Adrenal gland (tissue), 12 donors: ENCODE measurements around the gene STXBP4. TPM values are rescaled to one million over a fixed set of nuclear protein-coding genes. Genes with fewer than 3 reads are reported as not detected.

Experiments used
- DNase-seq, 7 donors: peaks; one replicate each; pipeline ENCODE4 v3.0.0-alpha.2; 2019 to 2020
- H3K27ac ChIP-seq, 5 donors: fragments of 200-600 bp; sonication (generic) in 4 of 5; 1 replicate in 3 of 5; 2 replicates in 2 of 5; pipeline versions ENCODE4 v1.5.1 to v1.8.0; 2016 to 2020; ENCODE audit warnings: mild to moderate bottlenecking in 1 of 5
- H3K27me3 ChIP-seq: fragments of 200-600 bp; 2 replicates; pipeline ENCODE4 v1.8.0; 2021
- H3K36me3 ChIP-seq, 2 donors: fragments of 200-600 bp; replicated peaks in 1 of 2; 1 replicate in 1 of 2; 2 replicates in 1 of 2; pipeline versions ENCODE4 v1.5.1 to v1.8.0; 2018 to 2022
- H3K4me1 ChIP-seq, 2 donors: fragments of 200-600 bp; replicated peaks in 1 of 2; 1 replicate in 1 of 2; 2 replicates in 1 of 2; pipeline versions ENCODE4 v1.5.1 to v1.8.0; 2018 to 2021
- H3K4me3 ChIP-seq, 4 donors: fragments of 200-600 bp; sonication (generic) in 3 of 4; one replicate each; pipeline ENCODE4 v1.5.1; 2016 to 2018
- H3K9me3 ChIP-seq, 3 donors: fragments of 200-600 bp; sonication (generic) in 1 of 3; replicated peaks in 1 of 3; 1 replicate in 2 of 3; 2 replicates in 1 of 3; pipeline versions ENCODE4 v1.5.1 to v1.8.0; 2016 to 2021
- POLR2A ChIP-seq, 2 donors: fragments of 450-650 bp; IDR thresholded peaks; one replicate each; pipeline ENCODE4 v1.6.1; 2017; ENCODE audit warnings: antibody characterized with exemption in 2 of 2, mild to moderate bottlenecking in 2 of 2, moderate library complexity in 1 of 2
- WGBS, 4 donors: extraction: QIAGEN DNeasy Blood & Tissue Kit in 2 of 4; methylation state at CpG; one replicate each; pipeline versions ENCODE4 v1.1.5 to v1.1.7; 2013 to 2017; 5-methylcytosine and 5-hydroxymethylcytosine counted together
- intact Hi-C, 2 donors: fragments of 100-400 bp; cut with DNase I; formaldehyde crosslinking; loops; one replicate each; pipeline versions ENCODE4 v1.14.1 to v1.15.0; 2022 to 2023
- polyA plus RNA-seq, 3 donors: library from polyadenylated mRNA; stranded (reverse); fragments of 200-250 nt in 2 of 3; fragments of 350-450 nt in 1 of 3; fragmentation: Illumina TruSeq in 1 of 3; extraction: RNeasy Lipid Tissue Mini Kit (QIAGEN cat#74804) in 1 of 3; gene quantifications; one replicate each; pipeline ENCODE4 v1.2.3, GENCODE V29; 2013 to 2014
- total RNA-seq, 9 donors: library from RNA; depleted of rRNA in 4 of 9; stranded (reverse); fragments of >200 nt in 4 of 9; fragments of 120-200 nt in 1 of 9; fragmentation: NEBNext Ultra II Directional in 1 of 9; extraction: Animal tissue kit (Norgen Biotek cat#: 25700) in 1 of 9; gene quantifications; one replicate each; pipeline versions ENCODE4 v1.1.0 to v1.2.4, GENCODE V29; 2013 to 2023
- TF ChIP-seq, protein P1 (sequence below), 6 experiments: fragments of 450-650 bp in 4 of 6; fragments of 200-600 bp in 2 of 6; sonication (generic) in 1 of 6; IDR thresholded peaks; 1 replicate in 5 of 6; 2 replicates in 1 of 6; pipeline versions ENCODE4 v1.5.1 to v1.8.0; 2016 to 2021; ENCODE audit warnings: antibody characterized with exemption in 6 of 6, mild to moderate bottlenecking in 2 of 6, moderate library complexity in 1 of 6
- donor health status: healthy with polysubstance abuse.
- donor health status: Bipolar disorder and iron deficiency.
- donor health status: DM: yes; HTN: yes; CAD: no.
- donor health status: DM: no; HTN: no; CAD: no.
- donor health status: DM: no; HTN: no; CAD: no.
- donor health status: DM: yes; HTN: yes; CAD: no.

The STXBP4 gene
- total and polyA plus RNA-seq, 12 donors: 0.81 to 50.7 (median 11.6) TPM

DNA sequence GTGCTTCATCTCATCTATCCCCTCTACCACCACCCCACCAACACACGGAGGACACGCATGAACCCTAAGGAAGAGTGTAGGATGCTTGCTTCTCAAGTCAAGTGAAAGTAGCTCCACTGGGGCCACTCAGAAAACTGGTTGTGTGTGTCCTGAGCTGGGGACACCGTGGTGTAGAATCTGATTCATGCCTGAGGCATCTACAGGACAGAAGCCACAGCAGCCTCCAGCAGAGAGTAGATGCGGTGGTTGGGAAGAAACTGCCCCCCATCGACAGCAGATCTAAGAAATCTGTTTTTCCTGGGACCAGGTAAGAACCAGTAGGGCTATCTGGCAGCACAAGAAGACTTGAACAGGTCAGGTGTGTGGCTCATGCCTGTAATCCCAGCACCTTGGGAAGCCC is 244.3 kb downstream of the STXBP4 start:
- 87 to 91% (median 90%) methylated on average over 5 of the region's 5 CpGs for WGBS, 4 donors
- no peaks in the 10 kb centered on the region for H3K36me3 ChIP-seq
- DNase-seq: no peak
- no peak overlapping the region for H3K27ac ChIP-seq
- H3K27me3 ChIP-seq: no peaks in the 10 kb centered on the region
- intact Hi-C loops: no loop called here
- H3K9me3 ChIP-seq: no peaks in the 10 kb centered on the region
- H3K4me1 ChIP-seq: no peaks in the 10 kb centered on the region
- no peak for TF ChIP-seq POLR2A (IDR thresholded peaks at IDR 0.05)
- TF ChIP-seq, protein P1, sequence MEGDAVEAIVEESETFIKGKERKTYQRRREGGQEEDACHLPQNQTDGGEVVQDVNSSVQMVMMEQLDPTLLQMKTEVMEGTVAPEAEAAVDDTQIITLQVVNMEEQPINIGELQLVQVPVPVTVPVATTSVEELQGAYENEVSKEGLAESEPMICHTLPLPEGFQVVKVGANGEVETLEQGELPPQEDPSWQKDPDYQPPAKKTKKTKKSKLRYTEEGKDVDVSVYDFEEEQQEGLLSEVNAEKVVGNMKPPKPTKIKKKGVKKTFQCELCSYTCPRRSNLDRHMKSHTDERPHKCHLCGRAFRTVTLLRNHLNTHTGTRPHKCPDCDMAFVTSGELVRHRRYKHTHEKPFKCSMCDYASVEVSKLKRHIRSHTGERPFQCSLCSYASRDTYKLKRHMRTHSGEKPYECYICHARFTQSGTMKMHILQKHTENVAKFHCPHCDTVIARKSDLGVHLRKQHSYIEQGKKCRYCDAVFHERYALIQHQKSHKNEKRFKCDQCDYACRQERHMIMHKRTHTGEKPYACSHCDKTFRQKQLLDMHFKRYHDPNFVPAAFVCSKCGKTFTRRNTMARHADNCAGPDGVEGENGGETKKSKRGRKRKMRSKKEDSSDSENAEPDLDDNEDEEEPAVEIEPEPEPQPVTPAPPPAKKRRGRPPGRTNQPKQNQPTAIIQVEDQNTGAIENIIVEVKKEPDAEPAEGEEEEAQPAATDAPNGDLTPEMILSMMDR (IDR thresholded peaks at IDR 0.05): no peak
- H3K4me3 ChIP-seq: no peak overlapping the region

DNA sequence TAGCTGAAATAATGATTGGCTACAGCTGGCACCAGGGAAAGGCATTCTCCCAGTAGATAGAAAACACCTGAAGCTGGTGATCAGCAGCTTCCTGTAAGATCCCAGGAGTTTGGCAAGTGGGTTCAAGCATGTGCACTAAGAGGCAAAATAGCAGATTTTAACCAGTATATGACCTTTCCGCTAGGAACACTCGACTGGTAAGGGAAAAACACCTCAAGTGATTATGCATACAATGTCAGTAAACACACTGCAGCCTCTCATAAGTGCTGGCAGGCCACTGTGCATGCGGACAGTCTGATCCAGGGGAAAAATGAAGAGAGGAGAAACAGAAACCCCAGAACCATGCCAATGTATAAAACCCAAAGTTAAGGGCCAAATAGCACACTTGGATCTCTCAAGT is 247.1 kb downstream of the STXBP4 start:
- Histone ChIP-seq H3K36me3 (no peaks in the 10 kb centered on the region), H3K4me1 (no peaks in the 10 kb centered on the region), H3K27me3 (no peaks in the 10 kb centered on the region), H3K27ac (no peak overlapping the region), H3K9me3 (no peaks in the 10 kb centered on the region), H3K4me3 (no peak overlapping the region)
- 94 to 98% (median 95%) methylated on average over 3 of the region's 3 CpGs for WGBS, 4 donors
- no peak for DNase-seq
- intact Hi-C loops: no loop called here
- TF ChIP-seq POLR2A (IDR thresholded peaks at IDR 0.05): no peak
- TF ChIP-seq, protein P1 (IDR thresholded peaks at IDR 0.05): no peak

- Histone ChIP-seq H3K27me3 (no peaks in the 10 kb centered on the region), H3K36me3 (no peaks in the 10 kb centered on the region), H3K27ac (no peak overlapping the region), H3K4me1 (no peaks in the 10 kb centered on the region), H3K9me3 (no peaks in the 10 kb centered on the region), H3K4me3 (no peak overlapping the region)
- 66 to 89% (median 76%) methylated on average over 3 of the region's 3 CpGs for WGBS, 4 donors
- TF ChIP-seq POLR2A (IDR thresholded peaks at IDR 0.05): no peak
- TF ChIP-seq, protein P1 (IDR thresholded peaks at IDR 0.05): no peak
- intact Hi-C loops: no loop called here
- no peak for DNase-seq
Observed at GRCh38 chr17:55216888-55217287, 248.3 kb downstream of the STXBP4 start.

DNA sequence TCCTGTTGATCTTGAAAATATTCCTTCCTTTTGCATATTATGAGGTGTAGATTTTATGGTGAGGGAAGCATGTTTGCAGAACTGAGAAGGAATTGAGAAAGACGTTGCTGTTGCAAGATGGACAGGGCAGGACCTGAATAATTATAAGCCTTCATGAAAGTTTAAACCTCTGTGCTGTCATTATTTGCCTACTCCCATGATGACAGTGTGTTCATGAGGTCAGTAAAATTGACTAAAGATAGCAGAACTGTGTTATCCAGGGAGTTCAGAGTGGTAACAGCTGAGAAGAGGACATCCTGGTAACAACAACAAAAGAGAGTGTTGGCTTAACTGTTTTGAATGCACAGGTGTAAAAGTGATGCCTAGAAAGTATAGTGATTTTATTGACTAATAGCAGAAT is 250.9 kb downstream of the STXBP4 start:
- Histone ChIP-seq H3K27ac (no peak overlapping the region), H3K4me1 (no peaks in the 10 kb centered on the region), H3K9me3 (no peaks in the 10 kb centered on the region), H3K4me3 (no peak overlapping the region), H3K36me3 (no peaks in the 10 kb centered on the region), H3K27me3 (no peaks in the 10 kb centered on the region)
- TF ChIP-seq, protein P1 (IDR thresholded peaks at IDR 0.05): no peak
- no peak for TF ChIP-seq POLR2A (IDR thresholded peaks at IDR 0.05)
- intact Hi-C loops: no loop called here
- no peak for DNase-seq
- 61 to 74% (median 65%) methylated on average over 1 of the region's 1 CpG for WGBS, 4 donors
